GM18867 (cell line): ENCODE results near the gene COPS8.

Experiments
- ATAC-seq: cut with Tn5 transposase; IDR thresholded peaks from one replicate; pipeline ENCODE4 v1.9.1; 2021; ENCODE audit warnings: mild to moderate bottlenecking, moderate library complexity; ENCODE audit not compliant: unreplicated experiment

COPS8 gene

GRCh38 chr2:237085248-237086221 is at the start of gene COPS8:
COPS8 (plus strand) TSS chr2:237085889; CDS start chr2:237085965, 76 bp downstream.
- peak; percentile 98 for ATAC-seq

- ATAC-seq: no peak
Observed at GRCh38 chr2:237039301-237040031, 46.2 kb upstream of the COPS8 start.

- no peak for ATAC-seq
Observed at GRCh38 chr2:237041231-237041630, 44.5 kb upstream of the COPS8 start.

GRCh38 chr2:237042101-237042500 is 43.6 kb upstream of the COPS8 start:
- ATAC-seq: no peak

GRCh38 chr2:237043866-237044265 is 41.8 kb upstream of the COPS8 start:
- no peak for ATAC-seq

- ATAC-seq: no peak
Observed at GRCh38 chr2:237044281-237044680, 41.4 kb upstream of the COPS8 start.

GRCh38 chr2:237045449-237045848 is 40.2 kb upstream of the COPS8 start:
- no peak for ATAC-seq

GRCh38 chr2:237048595-237048994 is 37.1 kb upstream of the COPS8 start:
- ATAC-seq: no peak

GRCh38 chr2:237051861-237052260 is 33.8 kb upstream of the COPS8 start:
- ATAC-seq: no peak

GRCh38 chr2:237053066-237053465 is 32.6 kb upstream of the COPS8 start:
- no peak for ATAC-seq

GRCh38 chr2:237055386-237056100 is 30.1 kb upstream of the COPS8 start:
- no peak for ATAC-seq

GRCh38 chr2:237056287-237056875 is 29.3 kb upstream of the COPS8 start:
- no peak for ATAC-seq

- no peak for ATAC-seq
Observed at GRCh38 chr2:237057107-237057506, 28.6 kb upstream of the COPS8 start.

GRCh38 chr2:237057893-237058300 is 27.8 kb upstream of the COPS8 start:
- peak; percentile 78 for ATAC-seq

GRCh38 chr2:237058423-237058822 is 27.3 kb upstream of the COPS8 start:
- ATAC-seq: no peak

- peak; percentile 81 for ATAC-seq
Observed at GRCh38 chr2:237059155-237059875, 26.4 kb upstream of the COPS8 start.

GRCh38 chr2:237060534-237061312 is 25.0 kb upstream of the COPS8 start:
- ATAC-seq: no peak

GRCh38 chr2:237061356-237061755 is 24.3 kb upstream of the COPS8 start:
- ATAC-seq: no peak

GRCh38 chr2:237062585-237062984 is 23.1 kb upstream of the COPS8 start:
- ATAC-seq: no peak
